GM18517 (cell line): ENCODE data around the gene USH1G.
"Not testable (repeated sequence)": the region's sequence is repeated elsewhere in the genome, so short reads cannot be mapped to it uniquely, and the experiment has no call there.

Experiments used
- ATAC-seq: cut with Tn5 transposase; IDR thresholded peaks from one replicate; pipeline ENCODE4 v1.9.1; 2021; ENCODE audit warnings: mild to moderate bottlenecking, moderate library complexity; ENCODE audit not compliant: unreplicated experiment

Gene USH1G

GRCh38 chr17:74922694-74923537, at the start of gene USH1G:
USH1G (minus strand) TSS chr17:74923255; CDS start chr17:74923073, 182 bp downstream.
- no peak for ATAC-seq

- no peak for ATAC-seq
Observed at GRCh38 chr17:74972107-74972972, 49.3 kb upstream of the USH1G start, which contains the start of gene HID1. HID1 (minus strand) TSS chr17:74972759; CDS start chr17:74972656, 103 bp downstream.

GRCh38 chr17:74971842-74972106, 48.7 kb upstream of the USH1G start:
- no peak for ATAC-seq

GRCh38 chr17:74971069-74971841, 48.2 kb upstream of the USH1G start:
- ATAC-seq = no peak

GRCh38 chr17:74970395-74970794, 47.3 kb upstream of the USH1G start:
- ATAC-seq = no peak

GRCh38 chr17:74969501-74969900, 46.4 kb upstream of the USH1G start:
- not testable (repeated sequence) for ATAC-seq

GRCh38 chr17:74968361-74968780, 45.3 kb upstream of the USH1G start:
- no peak for ATAC-seq

- ATAC-seq = no peak
Observed at GRCh38 chr17:74964988-74965622, 42.0 kb upstream of the USH1G start.

- no peak for ATAC-seq
Observed at GRCh38 chr17:74964246-74964761, 41.2 kb upstream of the USH1G start.

- no peak for ATAC-seq
Observed at GRCh38 chr17:74963656-74964055, 40.6 kb upstream of the USH1G start.

- no peak for ATAC-seq
Observed at GRCh38 chr17:74962622-74963394, 39.8 kb upstream of the USH1G start.

GRCh38 chr17:74961657-74962350, 38.7 kb upstream of the USH1G start:
- no peak for ATAC-seq

GRCh38 chr17:74960570-74961342, 37.7 kb upstream of the USH1G start:
- no peak for ATAC-seq

- ATAC-seq = no peak
Observed at GRCh38 chr17:74959826-74960515, 36.9 kb upstream of the USH1G start.

- ATAC-seq = no peak
Observed at GRCh38 chr17:74957935-74958740, 35.1 kb upstream of the USH1G start.

GRCh38 chr17:74956093-74956492, 33.0 kb upstream of the USH1G start:
- ATAC-seq = no peak
